NCI-H1105 treated with DMSO at 0.1 percent for 48 hours (cell line): ENCODE results near the gene OR4Q3.
"Not testable (repeated sequence)": the region's sequence is repeated elsewhere in the genome, so short reads cannot be mapped to it uniquely, and the experiment has no call there.

ENCODE experiments used
- DNase-seq: peaks from one replicate; lab custom pipeline; 2025; lab: John Stamatoyannopoulos, UW

OR4Q3 gene

GRCh38 chr14:19743256-19743655 is at the start of gene OR4Q3:
TSS of gene OR4Q3 (plus strand) at chr14:19743571.
- DNase-seq: peak; percentile 18

DNA sequence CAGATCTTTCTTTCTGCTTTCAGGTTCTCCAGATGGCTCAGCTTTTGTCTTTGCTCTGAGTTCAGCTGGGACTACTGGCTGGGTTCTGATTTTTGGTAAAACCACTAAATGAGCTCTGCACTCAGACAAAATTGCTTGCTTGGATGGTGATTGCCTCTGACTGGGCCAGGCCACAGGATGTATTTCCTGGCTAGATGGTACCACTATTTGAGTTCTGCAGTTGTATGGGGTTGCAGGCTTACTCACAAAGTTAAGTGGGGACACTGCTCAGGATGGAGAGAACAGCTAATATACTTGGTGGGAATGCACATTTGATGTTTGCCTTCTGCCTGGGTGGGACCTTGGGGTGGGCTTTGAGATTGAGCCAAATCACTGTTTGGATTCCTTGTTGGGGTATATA is 14.0 kb upstream of the OR4Q3 start:
- no peak for DNase-seq

GRCh38 chr14:19729763-19730162 is 13.6 kb upstream of the OR4Q3 start:
- DNase-seq: no peak

DNA sequence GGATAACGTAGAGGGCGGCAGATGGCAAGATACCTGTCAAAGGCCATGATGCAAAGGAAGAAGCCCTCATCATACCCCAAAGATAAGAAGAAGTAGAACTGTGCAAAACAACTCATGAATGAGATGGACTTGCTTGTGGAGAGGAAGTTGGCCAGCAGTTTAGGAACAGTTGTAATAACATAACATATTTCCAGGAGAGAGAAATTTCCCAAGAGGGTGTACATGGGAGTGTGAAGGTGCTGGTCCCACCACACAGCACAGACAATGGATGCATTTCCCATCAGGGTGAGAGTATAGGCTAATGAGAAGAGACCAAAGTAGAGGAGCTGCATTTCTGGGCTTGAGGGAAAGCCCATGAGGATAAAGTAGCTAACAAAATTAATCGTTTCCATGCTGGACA is 9.5 kb upstream of the OR4Q3 start:
- DNase-seq: not testable (repeated sequence)

DNA sequence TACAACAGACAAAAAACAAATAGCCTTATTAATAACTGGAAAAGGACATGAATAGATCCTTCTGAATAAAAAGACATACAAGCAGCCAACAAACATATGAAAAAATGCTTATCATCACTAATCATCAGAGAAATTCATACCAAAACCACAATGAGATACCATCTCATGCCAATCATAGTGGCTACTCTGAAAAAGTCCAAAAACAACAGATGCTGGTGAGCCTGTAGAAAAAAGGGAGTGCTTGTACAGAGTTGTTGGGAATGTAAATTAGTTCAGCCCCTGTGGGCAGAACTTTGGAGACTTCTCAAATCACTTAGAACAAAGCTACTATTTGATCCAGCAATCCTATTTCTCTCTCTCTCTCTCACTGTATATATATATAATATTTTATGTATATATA is 8.9 kb downstream of the OR4Q3 start:
- DNase-seq: not testable (repeated sequence)

- no peak for DNase-seq
These were observed 10.8 kb downstream of the OR4Q3 start for GRCh38 chr14:19754172-19754571.

DNA sequence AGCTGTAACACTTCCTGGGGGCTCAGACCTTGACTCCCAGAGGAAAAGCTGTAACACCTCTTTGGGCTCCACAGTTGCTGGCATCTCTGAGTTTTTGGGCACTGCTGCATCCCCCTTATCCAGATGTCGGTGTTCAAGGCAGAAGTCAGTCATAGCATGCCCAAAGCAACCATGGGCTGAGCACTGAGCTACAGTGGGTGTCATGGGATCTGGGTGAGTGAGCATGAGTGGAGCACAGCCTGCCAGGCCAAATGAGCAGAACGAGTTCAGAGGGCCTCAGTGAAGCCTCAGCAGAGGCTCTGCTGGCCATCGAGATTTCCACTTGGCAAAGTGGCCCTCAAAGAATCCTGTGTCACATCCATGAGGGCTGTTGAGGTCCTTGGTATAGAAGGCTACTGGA is 28.1 kb downstream of the OR4Q3 start:
- DNase-seq: not testable (repeated sequence)

- no peak for DNase-seq
These were observed 28.6 kb downstream of the OR4Q3 start for GRCh38 chr14:19771895-19772430.

GRCh38 chr14:19772454-19772853 is 29.1 kb downstream of the OR4Q3 start:
- DNase-seq: not testable (repeated sequence)

- not testable (repeated sequence) for DNase-seq
These were observed 29.8 kb downstream of the OR4Q3 start, which contains the start of gene OR4M1 for GRCh38 chr14:19773204-19773603. TSS of gene OR4M1 (plus strand) at chr14:19773504. CDS start at chr14:19780323, 6,819 bp downstream.

GRCh38 chr14:19775587-19775986 is 32.2 kb downstream of the OR4Q3 start:
- DNase-seq: no peak

DNA sequence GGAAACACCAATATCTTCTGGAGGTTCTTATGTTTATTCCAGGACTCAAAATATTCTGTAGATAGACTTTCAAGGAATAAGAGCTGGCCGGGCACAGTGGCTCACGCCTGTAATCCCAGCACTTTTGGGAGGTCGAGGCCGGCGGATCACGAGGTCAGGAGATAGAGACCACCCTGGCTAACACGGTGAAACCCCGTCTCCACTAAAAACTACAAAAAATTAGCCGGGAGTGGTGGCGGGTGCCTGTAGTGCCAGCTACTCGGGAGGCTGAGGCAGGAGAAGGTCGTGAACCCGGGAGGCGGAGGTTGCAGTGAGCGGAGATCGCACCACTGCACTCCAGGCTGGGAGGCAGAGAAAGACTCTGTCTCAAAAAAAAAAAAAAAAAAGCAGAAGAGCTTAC is 42.5 kb downstream of the OR4Q3 start:
- DNase-seq: not testable (repeated sequence)

DNA sequence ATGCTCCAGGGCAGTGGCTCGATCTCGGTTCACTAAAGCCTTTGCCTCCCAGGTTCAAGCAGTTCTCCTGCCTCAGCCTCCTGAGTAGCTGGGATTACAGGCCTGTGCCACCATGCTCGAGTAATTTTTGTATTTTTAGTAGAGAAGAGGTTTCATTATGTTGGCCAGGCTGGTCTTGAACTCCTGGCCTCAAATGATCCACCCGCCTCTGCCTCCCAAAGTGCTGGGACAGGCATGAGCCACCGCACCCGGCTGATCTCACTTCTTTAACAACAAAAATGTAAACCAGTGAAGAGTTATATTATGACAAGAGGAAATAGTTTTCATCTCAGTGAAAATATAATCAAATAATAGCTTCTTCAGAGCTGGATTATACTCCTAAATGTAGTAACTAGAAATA is 43.9 kb downstream of the OR4Q3 start:
- not testable (repeated sequence) for DNase-seq

- DNase-seq: not testable (repeated sequence)
These were observed 44.8 kb downstream of the OR4Q3 start for GRCh38 chr14:19788150-19788549.

DNA sequence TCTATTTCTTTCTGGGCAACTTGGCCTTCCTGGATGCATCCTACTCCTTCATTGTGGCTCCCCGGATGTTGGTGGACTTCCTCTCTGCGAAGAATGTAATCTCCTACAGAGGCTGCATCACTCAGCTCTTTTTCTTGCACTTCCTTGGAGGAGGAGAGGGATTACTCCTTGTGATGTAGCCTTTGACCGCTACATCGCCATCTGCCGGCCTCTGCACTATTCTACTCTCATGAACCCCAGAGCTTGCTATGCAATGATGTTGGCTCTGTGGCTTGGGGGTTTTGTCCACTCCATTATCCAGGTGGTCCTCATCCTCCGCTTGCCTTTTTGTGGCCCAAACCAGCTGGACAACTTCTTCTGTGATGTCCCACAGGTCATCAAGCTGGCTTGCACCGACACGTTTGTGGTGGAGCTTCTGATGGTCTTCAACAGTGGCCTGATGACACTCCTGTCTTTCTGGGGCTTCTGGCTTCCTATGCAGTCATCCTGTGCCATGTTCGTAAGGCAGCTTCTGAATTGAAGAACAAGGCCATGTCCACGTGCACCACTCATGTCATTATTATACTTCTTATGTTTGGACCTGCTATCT is 53.2 kb downstream of the OR4Q3 start:
- not testable (repeated sequence) for DNase-seq
